HG03442 (cell line): ENCODE data around the gene MEDAG.

Source experiments
- ATAC-seq: cut with Tn5 transposase; IDR thresholded peaks from one replicate; pipeline ENCODE4 v1.9.1; 2021; ENCODE audit warnings: mild to moderate bottlenecking, moderate library complexity; ENCODE audit not compliant: unreplicated experiment

Gene MEDAG

GRCh38 chr13:30872685-30873461, 33.2 kb upstream of the MEDAG start:
- ATAC-seq: no peak

GRCh38 chr13:30873499-30873898, 32.6 kb upstream of the MEDAG start:
- ATAC-seq: no peak

GRCh38 chr13:30874111-30874510, 32.0 kb upstream of the MEDAG start:
- no peak for ATAC-seq

GRCh38 chr13:30874561-30874960, 31.5 kb upstream of the MEDAG start:
- no peak for ATAC-seq

GRCh38 chr13:30877335-30877734, 28.7 kb upstream of the MEDAG start:
- no peak for ATAC-seq

- no peak for ATAC-seq
Observed at GRCh38 chr13:30880151-30880855, 25.8 kb upstream of the MEDAG start.

GRCh38 chr13:30880856-30881155, 25.3 kb upstream of the MEDAG start:
- ATAC-seq: no peak

GRCh38 chr13:30881191-30881651, 24.9 kb upstream of the MEDAG start:
- no peak for ATAC-seq

GRCh38 chr13:30882026-30882850, 23.8 kb upstream of the MEDAG start:
- no peak for ATAC-seq

GRCh38 chr13:30882996-30883766, 22.9 kb upstream of the MEDAG start:
- ATAC-seq: no peak

GRCh38 chr13:30884543-30884942, 21.5 kb upstream of the MEDAG start:
- ATAC-seq: no peak

GRCh38 chr13:30889196-30889690, 16.8 kb upstream of the MEDAG start:
- ATAC-seq: no peak

GRCh38 chr13:30892966-30893365, 13.1 kb upstream of the MEDAG start:
- no peak for ATAC-seq

GRCh38 chr13:30895773-30896172, 10.3 kb upstream of the MEDAG start:
- no peak for ATAC-seq

- ATAC-seq: no peak
Observed at GRCh38 chr13:30898070-30898469, 8.0 kb upstream of the MEDAG start.

GRCh38 chr13:30898678-30899241, 7.3 kb upstream of the MEDAG start:
- ATAC-seq: no peak

GRCh38 chr13:30900436-30900835, 5.6 kb upstream of the MEDAG start:
- ATAC-seq: no peak

GRCh38 chr13:30900952-30901749, 4.9 kb upstream of the MEDAG start:
- no peak for ATAC-seq

GRCh38 chr13:30904043-30904442, 2.0 kb upstream of the MEDAG start:
- no peak for ATAC-seq
